Esophagus muscularis mucosa (tissue), 4 donors: Measurements from ENCODE around the gene LIMS1.
"Not testable (repeated sequence)": the region's sequence is repeated elsewhere in the genome, so short reads cannot be mapped to it uniquely, and the experiment has no call there.

Experiments used
- CTCF ChIP-seq, 3 experiments: fragments of 200-600 bp in 2 of 3; fragments of 450-650 bp in 1 of 3; sonication (generic) in 2 of 3; IDR thresholded peaks; one replicate each; pipeline ENCODE4 v1.5.1; 2017 to 2019; ENCODE audit warnings: antibody characterized with exemption in 3 of 3, mild to moderate bottlenecking in 2 of 3, moderate library complexity in 1 of 3
- EP300 ChIP-seq: sonication (generic); formaldehyde crosslinking; IDR thresholded peaks from one replicate; pipeline ENCODE4 v1.6.1; 2017; ENCODE audit warnings: antibody characterized with exemption
- POLR2A ChIP-seq: fragments of 450-650 bp; IDR thresholded peaks from one replicate; pipeline ENCODE4 v1.6.1; 2017; ENCODE audit warnings: antibody characterized with exemption, moderate library complexity, mild to moderate bottlenecking, low read depth

DNA sequence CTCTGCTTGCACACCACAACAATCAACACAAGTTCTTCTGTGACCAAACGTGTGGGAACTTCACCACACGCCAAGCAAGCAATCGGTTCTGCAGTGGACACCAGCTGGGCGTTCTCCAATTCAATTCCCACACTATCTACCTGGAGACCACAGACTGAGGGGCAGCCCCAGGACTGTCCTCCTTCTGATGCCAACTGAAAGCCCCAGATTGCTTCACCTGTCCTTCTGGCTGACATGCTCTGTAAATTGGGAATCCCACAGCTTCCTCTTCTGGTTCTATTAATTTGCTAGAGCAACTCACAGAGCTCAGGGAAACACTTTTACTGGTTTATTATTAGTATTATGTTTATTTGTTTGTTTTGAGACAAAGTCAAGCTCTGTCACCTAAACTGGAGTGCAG is 131.7 kb downstream of the LIMS1 start:
- TF ChIP-seq POLR2A; CTCF (IDR thresholded peaks at IDR 0.05); EP300: not testable (repeated sequence)
